Measurements from ENCODE around the gene GLI3.
A peak's percentile ranks its signal among the peaks of the same experiment; 100 is the strongest.

- TF ChIP-seq POLR2AphosphoS5 (IDR thresholded peaks at IDR 0.05; ENCODE audit: low read depth, low read length): peak; percentile 49; the same call in 1 of the 2 replicates
- no peak for TF ChIP-seq FOXP2 (optimal IDR thresholded peaks at IDR 0.05; ENCODE audit: borderline replicate concordance, extremely low read depth, extremely low read length, insufficient read depth)
- TF ChIP-seq TAF1 (IDR thresholded peaks at IDR 0.05; ENCODE audit: borderline replicate concordance, insufficient read depth, low read length): peak; percentile 41; the same call in 1 of the 2 replicates
- no peak for TF ChIP-seq REST (IDR thresholded peaks at IDR 0.05; ENCODE audit: insufficient read depth in 1 of 2, low read depth in 2 of 2, low read length in 2 of 2)
Measured at GRCh38 chr7:42108803-42109528, 128.0 kb downstream of the GLI3 start.
